Measurements from ENCODE around the gene ACAD11.
"Not testable (repeated sequence)": the region's sequence is repeated elsewhere in the genome, so short reads cannot be mapped to it uniquely, and the experiment has no call there.

Gene ACAD11

DNA sequence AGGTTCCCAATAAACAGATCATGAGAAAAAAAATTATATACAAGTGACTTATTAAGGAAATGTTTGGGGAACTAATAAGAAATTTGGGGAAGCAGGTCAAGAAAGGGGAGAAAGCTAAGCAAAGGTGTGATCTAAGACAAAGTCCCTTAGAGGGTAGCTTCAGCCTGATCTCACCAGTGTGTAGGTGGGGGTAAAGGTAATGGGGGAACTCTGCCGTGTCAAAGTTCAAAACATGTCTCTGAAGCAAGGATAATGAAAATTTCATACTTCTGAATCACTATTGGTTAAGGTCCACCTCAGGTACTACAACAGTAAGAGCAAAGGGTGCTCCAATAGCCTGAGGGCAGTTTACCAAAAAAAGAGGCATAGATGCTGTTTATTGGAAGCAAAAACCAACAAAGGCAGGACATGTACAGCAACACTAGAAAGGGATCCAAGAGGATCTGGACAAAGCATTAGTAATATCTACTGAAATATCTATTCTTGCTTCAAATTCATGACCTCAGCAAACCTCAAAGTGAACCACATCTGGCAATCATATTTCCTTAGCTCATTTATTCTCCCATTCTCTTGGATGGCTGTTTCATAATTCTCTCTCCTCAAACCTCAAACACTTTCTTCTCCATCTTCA lies 6.9 kb downstream of the ACAD11 start:
- no peak for DNase-seq (ENCODE audit: low read depth)

DNA sequence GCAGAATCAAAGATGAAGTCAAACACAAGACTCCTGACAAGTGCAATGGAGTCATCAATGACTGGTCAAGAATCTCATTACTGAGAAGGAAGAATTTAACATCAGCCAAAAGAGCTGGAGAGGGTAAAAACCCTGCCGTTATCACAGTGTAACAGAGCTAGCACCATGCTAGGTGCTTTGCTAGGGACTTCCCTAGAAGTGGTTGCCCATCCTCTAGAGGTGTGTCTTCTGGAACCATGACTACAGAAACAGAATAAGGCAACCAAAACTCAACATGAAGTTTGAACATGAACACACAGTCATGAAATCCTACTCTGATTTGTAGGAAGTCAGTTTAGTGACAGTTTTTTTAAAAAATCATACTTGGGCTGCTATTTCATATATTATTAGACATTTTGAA lies 9.5 kb downstream of the ACAD11 start:
- DNase-seq (ENCODE audit: low read depth): no peak

DNA sequence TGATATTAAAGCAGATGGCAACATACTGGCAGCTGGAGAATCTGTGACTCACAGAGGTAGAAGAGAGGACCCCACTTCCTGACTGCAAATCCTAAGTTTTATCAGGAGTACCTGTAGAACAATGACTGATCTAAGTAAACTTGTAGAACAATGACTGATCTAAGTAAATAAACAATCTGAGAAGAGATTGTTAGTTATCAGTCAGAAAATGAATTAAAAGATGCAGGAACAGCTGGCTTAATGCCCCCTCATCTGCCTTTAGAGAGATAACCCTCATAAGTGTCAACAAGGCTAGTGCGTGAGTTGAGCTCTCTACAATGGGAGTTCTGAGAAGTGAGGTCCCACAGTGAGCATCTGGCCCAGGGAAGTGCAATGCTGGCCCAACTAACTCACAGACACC lies 14.6 kb downstream of the ACAD11 start:
- no peak for DNase-seq (ENCODE audit: low read depth)

DNA sequence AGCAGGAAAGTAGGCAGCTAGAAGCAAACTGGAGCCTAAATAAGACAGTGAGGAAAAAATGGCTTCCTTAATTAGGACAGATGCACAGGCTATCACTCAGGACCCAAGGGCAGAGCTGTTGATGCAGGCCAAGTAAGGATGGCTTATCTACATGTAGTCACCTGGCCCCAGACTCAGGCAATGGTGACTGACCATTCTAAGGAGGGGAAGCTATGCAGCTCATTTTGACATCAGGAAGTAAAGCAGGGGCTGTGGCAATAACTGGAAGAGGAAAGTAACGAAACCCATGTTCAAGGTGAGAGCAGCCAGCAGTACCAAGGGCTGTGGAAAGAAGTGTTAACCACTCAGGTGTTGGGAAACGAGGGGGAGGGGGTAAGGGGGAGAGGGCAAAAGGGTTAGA lies 16.2 kb downstream of the ACAD11 start:
- DNase-seq (ENCODE audit: low read depth): no peak

DNA sequence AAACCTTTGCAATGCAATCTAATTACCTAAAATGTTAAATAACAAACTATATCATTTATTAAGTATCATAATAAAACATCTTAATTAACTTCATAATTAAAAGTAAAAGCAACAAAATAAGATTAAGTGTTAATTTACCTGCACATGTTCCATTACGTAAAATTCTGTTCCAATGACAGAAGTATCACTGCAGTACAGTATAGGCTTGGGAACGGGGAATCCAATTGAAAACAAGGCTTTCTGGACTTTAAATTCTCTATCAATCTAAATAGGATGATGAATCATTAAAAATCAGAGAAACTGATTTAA lies 17.1 kb downstream of the ACAD11 start:
- no peak for DNase-seq (ENCODE audit: low read depth)

DNA sequence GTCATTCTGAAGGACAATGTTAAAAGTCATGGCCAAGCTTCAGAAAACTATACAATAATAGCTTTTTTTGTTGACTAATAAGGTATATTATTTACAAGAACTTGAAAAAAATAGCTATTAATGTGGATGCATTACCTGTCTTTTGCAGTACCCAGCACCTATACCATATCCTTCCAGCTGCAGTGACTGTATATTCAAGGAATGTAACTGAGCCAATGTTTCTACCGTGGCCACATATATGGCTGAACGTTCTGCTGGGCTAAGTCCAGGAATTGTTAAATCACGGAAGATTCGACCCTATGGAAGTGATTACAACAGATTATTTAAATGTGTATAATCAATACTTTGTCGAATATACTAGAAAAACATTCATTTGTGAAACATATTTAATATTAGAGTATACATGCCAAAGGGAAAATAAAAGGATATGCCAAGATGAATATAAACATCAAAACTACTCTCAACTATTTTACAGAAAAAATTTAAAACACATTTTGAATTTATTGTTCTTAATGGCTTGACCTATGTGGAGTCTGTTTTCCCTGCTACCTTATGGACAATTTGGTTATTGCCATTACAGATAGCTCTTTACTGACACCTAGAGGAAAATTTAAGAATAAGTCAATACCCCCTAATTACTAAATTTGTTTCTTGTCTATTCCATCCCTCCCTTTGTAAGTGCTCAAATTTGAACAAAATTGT lies 17.6 kb downstream of the ACAD11 start:
- no peak for DNase-seq (ENCODE audit: low read depth)

DNA sequence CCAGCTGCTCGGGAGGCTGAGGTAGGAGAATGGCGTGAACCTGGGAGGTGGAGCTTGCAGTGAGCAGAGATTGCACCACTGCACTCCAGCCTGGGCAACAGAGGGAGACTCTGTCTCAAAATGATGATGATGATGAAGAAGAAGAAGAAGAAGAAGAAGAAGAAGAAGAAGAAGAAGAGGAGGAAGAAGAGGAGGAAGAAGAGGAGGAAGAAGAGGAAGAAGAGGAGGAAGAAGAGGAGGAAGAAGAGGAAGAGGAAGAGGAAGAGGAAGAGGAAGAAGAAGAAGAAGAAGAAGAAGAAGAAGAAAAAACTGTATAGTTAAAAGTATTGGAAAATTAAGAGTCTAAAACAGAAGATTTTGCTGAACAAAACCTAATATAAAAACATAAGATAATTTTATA lies 18.2 kb downstream of the ACAD11 start:
- not testable (repeated sequence) for DNase-seq (ENCODE audit: low read depth)

DNA sequence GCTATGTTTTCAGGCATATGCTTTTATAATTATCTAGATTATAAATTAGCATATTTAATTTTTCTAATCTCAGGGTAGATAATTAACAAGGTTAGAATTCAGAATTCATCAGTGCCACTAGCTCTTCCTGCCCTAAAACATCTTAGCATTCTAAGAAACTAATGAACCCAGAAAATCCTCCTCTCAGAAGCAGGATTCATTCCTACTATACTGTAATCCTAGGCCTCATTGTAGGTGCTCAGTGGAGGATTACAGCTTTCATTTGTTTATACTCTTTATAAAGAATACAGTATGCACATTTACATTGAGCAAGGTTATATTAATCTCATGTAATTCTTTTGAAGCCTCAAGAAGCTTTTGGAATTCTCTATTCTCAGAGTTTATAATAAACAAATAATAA lies 20.9 kb downstream of the ACAD11 start:
- DNase-seq (ENCODE audit: low read depth): no peak

DNA sequence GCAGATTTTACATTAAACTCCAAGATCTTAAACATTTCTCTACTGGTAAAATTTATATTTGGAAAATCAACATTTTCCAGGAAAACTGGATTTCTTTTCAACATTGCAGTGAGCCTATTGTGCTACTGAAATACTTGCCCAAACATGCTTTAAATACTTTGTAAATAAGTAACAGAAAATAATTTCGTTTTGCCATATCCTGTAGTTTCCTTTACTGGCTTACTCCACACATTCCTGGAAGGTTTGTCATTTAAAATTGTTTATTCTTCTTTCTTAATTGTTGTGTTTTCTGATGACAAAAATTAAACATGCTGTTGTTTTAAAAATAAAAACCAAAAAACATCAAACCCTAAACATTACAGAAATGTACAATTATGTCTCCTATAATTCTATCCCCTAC lies 22.0 kb downstream of the ACAD11 start:
- no peak for DNase-seq (ENCODE audit: low read depth)

DNA sequence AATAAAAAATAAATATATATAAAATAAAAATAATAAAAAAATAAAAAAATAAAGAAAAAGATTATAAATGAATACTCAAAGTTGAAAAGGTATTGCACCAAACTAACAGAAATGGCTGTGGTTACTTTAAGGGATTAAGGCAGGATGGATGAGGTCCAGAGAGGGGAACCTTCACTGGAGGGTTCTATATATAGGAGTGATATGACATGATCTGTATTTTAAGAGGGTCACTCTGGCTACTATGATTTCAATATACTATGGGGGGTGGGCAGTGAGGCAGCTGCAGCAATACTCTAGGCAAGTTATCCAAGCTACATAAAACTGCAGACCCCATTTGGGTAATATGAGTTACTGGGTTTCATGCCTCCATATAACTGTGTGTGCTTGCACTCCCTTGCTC lies 24.6 kb downstream of the ACAD11 start:
- DNase-seq (ENCODE audit: low read depth): no peak

DNA sequence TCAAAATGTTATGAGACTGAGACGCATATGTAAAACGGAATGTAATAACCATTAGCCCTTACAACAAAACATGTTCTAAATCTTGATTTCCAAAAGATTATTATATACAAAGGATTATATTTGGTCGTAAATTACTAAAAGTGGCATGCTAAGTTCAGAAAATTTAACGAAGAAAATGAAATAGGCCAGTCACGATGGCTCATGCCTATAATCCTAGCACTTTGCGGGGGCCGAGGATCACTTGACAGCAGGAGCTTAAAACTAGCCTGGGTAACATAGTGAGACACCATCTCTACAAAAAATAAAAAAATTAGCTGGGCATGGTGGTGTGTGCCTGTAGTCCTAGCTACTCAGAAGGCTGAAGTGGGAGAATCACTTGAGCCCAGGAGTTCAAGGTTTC lies 29.0 kb downstream of the ACAD11 start:
- no peak for DNase-seq (ENCODE audit: low read depth)

DNA sequence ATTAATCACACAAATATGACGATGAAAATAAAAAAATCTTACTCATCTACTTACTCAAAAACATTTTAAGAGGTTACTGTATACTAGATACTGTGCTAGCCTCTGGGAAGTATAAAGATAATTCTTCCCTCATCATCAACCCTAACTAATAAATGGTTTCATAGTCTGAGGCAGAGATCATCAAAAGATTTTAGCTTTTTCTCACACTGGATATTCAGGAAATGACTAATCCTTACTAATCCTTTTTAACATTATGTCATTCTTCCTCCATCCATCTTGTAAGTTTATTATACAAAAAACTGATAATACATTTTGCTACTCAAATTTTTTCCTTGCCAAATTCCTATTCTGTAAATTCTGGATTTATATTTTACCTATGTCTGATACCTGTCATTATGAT lies 29.7 kb downstream of the ACAD11 start:
- DNase-seq (ENCODE audit: low read depth): no peak

DNA sequence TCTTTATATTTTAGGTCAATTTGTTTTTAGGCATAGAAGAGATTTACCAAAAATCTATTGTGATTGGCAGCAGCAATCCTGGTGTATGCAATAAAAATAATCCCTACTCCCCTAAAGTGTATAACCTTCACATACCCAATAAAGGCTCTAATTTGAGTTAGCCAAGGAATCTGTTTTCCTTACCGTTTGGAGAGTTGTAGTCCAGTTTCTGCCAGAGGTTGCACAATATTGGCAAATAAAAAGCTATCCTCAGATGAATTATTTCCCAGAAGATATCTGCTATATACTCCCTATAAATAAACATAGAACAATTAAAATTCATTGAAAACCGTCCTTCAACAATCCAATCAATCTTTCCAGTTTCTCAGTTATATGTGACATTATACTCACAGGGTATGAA lies 31.5 kb downstream of the ACAD11 start:
- DNase-seq (ENCODE audit: low read depth): no peak

DNA sequence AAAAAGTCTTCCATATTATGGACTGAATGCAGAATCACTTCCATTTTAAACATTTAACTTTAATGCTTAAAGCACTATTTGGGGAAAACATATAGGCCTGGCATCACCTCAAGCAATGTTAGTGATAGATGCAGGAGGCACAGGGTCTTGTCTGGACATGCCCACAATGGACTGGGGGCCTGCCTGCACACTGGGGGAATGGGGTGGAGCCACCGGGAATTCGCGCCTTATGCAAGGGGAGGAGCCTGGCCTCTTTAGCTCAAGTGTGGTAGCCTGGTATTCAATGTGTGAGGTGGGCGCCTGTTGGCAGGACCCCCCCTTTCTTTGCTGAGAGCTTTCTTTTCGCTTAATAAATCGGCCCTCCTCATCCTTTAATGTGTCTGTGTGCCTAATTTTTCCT lies 32.7 kb downstream of the ACAD11 start:
- no peak for DNase-seq (ENCODE audit: low read depth)

DNA sequence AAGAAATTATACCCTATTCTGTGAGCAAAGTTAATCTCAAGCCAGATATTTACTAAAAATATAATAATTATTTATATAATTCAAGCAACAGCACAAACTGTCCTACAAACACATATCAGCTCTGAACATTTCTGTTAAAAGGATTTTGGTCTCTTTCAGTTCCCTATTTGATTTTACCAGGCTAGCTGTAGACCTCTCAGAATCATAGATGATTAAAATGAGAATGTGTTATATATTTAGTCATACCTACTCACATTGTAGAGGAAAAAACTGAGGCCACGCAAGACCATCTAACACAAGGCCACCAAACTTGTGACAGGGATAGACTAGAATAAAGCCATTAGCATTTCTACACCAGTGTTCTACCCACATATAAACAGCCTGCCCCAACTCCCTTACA lies 34.0 kb downstream of the ACAD11 start:
- DNase-seq (ENCODE audit: low read depth): no peak

DNA sequence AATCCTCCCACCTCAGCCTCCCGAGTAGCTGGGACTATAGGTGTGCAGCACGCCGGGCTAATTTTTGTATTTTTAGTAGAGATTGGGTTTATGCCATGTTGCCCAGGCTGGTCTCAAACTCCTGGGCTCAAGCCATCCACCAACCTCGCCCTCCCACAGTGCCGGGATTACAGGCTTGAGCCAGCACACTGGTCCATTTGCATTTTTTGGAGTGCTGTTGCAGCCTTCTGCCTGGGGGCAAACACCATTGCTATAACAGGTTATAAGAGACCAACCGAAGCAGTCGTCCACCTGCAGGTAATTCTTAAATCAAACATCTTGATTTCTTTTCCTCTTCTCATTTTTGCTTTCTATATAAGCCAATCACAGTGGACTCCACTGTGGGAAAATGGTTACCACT lies 34.8 kb downstream of the ACAD11 start:
- DNase-seq (ENCODE audit: low read depth): no peak

DNA sequence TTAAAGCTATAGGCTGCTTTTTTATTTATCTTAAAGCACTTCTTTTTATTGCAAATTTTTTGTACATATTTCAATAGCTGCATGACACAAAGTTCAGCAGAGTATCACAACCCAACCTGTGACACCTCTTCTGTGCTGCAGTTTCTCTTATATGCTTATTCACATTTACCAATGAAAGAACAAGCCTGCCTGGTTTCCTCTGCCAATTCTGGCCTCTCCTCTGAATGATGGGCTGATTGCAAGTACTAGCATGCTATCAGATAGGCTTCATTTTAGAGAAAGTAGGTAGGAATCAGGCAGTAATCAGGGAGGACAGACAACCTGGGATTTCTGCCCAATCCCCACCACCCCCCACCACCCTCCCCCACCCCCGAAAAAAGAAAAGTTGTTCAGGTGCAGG lies 36.0 kb downstream of the ACAD11 start:
- DNase-seq (ENCODE audit: low read depth): no peak

DNA sequence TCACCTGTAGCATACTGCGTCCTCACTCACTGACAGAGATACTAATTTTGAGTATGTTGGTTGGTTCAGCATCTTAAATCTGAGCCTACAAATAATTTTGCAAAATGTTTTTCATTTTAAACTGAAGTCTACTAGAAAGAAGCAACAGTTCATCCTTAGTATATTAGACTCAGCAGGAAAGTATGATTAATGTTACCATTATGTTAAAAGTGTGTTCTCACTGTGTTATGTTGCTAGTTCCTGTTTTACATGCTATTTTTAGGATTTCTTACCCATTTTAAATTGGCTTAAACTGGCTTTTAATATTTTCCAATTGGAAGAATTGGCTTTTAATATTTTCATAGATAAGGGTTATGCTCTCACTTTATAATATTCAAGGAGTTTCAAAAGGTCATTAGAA lies 36.8 kb downstream of the ACAD11 start:
- DNase-seq (ENCODE audit: low read depth): no peak

DNA sequence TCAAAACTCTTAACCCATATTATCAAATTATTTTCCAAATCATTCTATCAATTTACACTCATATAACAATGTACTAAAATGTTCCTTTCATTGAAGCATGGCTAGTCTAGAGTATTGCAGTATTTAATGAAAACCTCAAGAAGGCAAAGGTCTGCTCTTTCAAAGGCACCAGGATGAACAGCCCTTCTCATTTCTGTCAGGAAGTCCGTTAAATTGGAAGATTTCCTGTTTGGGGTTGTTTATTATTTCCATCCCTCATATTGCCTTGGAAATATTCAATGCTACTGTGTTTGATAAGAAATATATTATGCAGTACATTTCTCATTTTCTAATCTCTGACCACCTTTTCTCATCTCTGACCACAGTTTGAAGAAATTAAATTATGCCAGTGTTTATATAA lies 37.5 kb downstream of the ACAD11 start:
- no peak for DNase-seq (ENCODE audit: low read depth)

DNA sequence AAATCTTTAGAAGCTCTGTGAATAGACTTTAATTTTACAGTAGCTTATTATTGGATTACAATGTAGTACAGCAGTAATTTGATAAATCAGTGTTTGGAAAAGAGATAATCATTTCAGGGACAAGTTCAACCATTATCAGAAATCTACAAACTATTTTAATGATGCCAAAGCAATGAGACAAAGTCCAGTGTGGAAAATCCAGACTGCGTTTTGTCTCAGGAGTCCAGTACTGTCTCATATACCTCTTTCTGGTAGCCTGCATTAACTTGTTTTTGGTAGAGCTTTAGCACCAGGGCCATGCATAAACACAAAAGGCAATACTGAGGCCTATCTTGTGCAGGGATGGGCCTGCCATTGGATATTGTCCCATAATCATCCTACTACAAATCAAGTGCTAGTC lies 42.8 kb downstream of the ACAD11 start:
- no peak for DNase-seq (ENCODE audit: low read depth)

DNA sequence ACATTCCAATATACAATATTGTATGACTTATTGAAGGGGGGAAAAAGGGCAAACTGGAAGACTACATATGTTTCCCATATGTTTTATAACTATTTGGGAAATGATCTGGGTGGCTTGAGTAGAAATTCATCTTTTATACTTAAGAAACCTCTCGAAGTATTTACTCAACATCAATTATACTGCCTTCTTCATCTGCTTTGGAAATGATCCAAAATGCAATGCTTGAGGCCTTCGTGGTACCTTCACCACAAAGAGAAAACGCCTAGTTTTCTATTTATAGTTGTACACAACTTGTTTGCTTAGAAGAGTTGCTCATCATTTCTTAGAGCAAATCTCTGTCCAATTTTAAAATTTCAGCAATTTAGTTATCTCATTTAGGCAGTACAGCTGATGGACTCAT lies 43.7 kb downstream of the ACAD11 start:
- DNase-seq (ENCODE audit: low read depth): no peak

DNA sequence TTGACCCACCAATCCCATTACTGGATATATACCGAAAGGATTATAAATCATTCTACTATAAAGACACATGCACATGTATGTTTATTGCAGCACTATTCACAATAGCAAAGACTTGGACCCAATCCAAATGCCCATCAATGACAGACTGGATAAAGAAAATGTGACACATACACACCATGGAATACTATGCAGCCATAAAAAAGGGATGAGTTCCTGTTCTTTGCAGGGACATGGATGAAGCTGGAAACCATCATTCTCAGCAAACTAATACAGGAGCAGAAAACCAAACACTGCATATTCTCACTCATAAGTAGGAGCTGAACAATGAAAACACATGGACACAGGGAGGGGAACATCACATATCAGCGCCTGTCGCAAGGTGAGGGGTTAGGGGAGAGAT lies 44.3 kb downstream of the ACAD11 start:
- DNase-seq (ENCODE audit: low read depth): not testable (repeated sequence)

DNA sequence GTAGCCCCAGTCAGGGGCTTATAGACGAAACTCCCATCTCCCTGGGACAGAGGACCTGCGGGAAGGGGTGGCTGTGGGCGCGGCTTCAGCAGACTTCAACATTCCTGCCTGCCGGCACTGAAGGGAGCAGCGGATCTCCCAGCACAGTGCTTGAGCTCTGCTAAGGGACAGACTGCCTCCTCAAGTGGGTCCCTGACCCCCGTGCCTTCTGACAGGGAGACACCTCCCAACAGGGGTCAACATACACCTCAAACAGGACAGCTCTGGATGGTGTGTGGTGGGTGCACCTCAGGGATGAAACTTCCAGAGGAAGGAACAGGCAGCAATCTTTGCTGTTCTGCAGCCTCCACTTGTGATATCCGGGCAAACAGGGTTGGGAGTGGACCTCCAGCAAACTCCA lies 53.0 kb downstream of the ACAD11 start:
- not testable (repeated sequence) for DNase-seq (ENCODE audit: low read depth)

DNA sequence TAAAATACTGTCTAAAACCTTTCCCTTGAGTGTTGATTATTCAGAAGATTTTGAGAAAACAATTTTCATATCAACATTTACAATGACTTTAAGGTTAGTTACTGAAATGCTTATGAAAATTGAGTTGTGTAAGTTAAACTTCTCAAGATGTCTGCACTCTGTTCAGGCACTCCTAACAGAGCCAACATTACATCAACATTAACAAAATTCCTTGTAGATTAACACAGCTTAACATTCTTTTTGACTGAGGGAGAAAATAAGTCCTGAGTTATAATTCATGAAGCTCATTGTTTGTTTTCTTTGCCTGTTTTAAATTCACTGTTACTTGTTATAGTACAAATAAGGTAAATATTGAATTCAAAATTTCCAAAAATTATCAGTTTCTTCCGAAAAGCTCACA lies 53.5 kb downstream of the ACAD11 start:
- DNase-seq (ENCODE audit: low read depth): no peak

Data from activated T-helper 9 cell treated with anti-CD3 and anti-CD28 coated beads, Interleukin-2, amount 50 U/mL, for 16 hours (primary cell).